Tibial nerve (tissue), 4 donors: ENCODE measurements around the gene DNAH3. TPM values are rescaled to one million over a fixed set of nuclear protein-coding genes. Genes with fewer than 3 reads are reported as not detected.
"Not testable (repeated sequence)": the region's sequence is repeated elsewhere in the genome, so short reads cannot be mapped to it uniquely, and the experiment has no call there.

Source experiments
- DNase-seq, 2 donors: peaks; one replicate each; pipeline ENCODE4 v3.0.0-alpha.2; 2019; ENCODE audit warnings: low spot score in 2 of 2
- H3K27ac ChIP-seq, 4 donors: fragments of 200-600 bp; sonication (generic) in 3 of 4; one replicate each; pipeline ENCODE4 v1.5.1; 2017 to 2019; ENCODE audit warnings: mild to moderate bottlenecking in 1 of 4
- H3K27me3 ChIP-seq, 2 donors: fragments of 200-600 bp; sonication (generic) in 1 of 2; one replicate each; pipeline versions ENCODE4 v1.5.1 to v1.6.0; 2017 to 2019
- H3K36me3 ChIP-seq, 3 donors: fragments of 200-600 bp; sonication (generic); one replicate each; pipeline ENCODE4 v1.5.1; 2018 to 2019
- H3K4me1 ChIP-seq, 4 donors: fragments of 200-600 bp; sonication (generic) in 3 of 4; one replicate each; pipeline ENCODE4 v1.5.1; 2017 to 2019
- H3K4me3 ChIP-seq, 4 donors: fragments of 200-600 bp; sonication (generic) in 3 of 4; one replicate each; pipeline ENCODE4 v1.5.1; 2017 to 2019; ENCODE audit warnings: mild to moderate bottlenecking in 1 of 4, moderate library complexity in 1 of 4
- H3K9me3 ChIP-seq, 4 donors: fragments of 200-600 bp; sonication (generic) in 3 of 4; one replicate each; pipeline ENCODE4 v1.5.1; 2017 to 2019
- CTCF ChIP-seq, 5 experiments: fragments of 200-600 bp in 3 of 5; fragments of 450-650 bp in 2 of 5; sonication (generic) in 3 of 5; IDR thresholded peaks; one replicate each; pipeline ENCODE4 v1.5.1; 2016 to 2019; ENCODE audit warnings: antibody characterized with exemption in 5 of 5, mild to moderate bottlenecking in 3 of 5, moderate library complexity in 2 of 5
- EP300 ChIP-seq, 2 donors: sonication (generic); formaldehyde crosslinking; IDR thresholded peaks; one replicate each; pipeline ENCODE4 v1.6.1; 2017; ENCODE audit warnings: antibody characterized with exemption in 2 of 2, mild to moderate bottlenecking in 1 of 2
- POLR2A ChIP-seq, 2 donors: fragments of 450-650 bp; IDR thresholded peaks; one replicate each; pipeline ENCODE4 v1.6.1; 2017; ENCODE audit warnings: antibody characterized with exemption in 2 of 2, mild to moderate bottlenecking in 2 of 2, moderate library complexity in 2 of 2
- WGBS, 2 donors: methylation state at CpG; one replicate each; pipeline ENCODE4 v1.1.5; 2018; 5-methylcytosine and 5-hydroxymethylcytosine counted together
- total RNA-seq, 4 donors: library from RNA; depleted of rRNA; stranded (reverse); fragments of >200 nt; gene quantifications; one replicate each; pipeline ENCODE4 v1.1.0, GENCODE V29; 2016

Gene DNAH3
- total RNA-seq, 4 donors from 2014 or later = not detected

- no peak overlapping the region for H3K4me3 ChIP-seq
- no peak overlapping the region for H3K27ac ChIP-seq
- TF ChIP-seq CTCF (IDR thresholded peaks at IDR 0.05) (no peak), EP300 (IDR thresholded peaks at IDR 0.05) (no peak), POLR2A (IDR thresholded peaks at IDR 0.05) (no peak)
- H3K9me3 ChIP-seq = no peaks in the 10 kb centered on the region
- no peaks in the 10 kb centered on the region for H3K4me1 ChIP-seq
- DNase-seq = no peak
- no peaks in the 10 kb centered on the region for H3K36me3 ChIP-seq
- H3K27me3 ChIP-seq = no peaks in the 10 kb centered on the region
- WGBS, 2 donors = 73 to 81% methylated on average over 4 of the region's 4 CpGs
Observed at GRCh38 chr16:21070564-21070963, 80.1 kb downstream of the DNAH3 start.

- Histone ChIP-seq H3K27me3 (no peaks in the 10 kb centered on the region), H3K9me3 (no peaks in the 10 kb centered on the region), H3K27ac (no peak overlapping the region), H3K36me3 (no peaks in the 10 kb centered on the region), H3K4me1 (no peaks in the 10 kb centered on the region), H3K4me3 (no peak overlapping the region)
- no peak for DNase-seq
- TF ChIP-seq POLR2A (IDR thresholded peaks at IDR 0.05) (no peak), CTCF (IDR thresholded peaks at IDR 0.05) (no peak), EP300 (IDR thresholded peaks at IDR 0.05) (no peak)
- 93 to 94% methylated on average over 6 of the region's 6 CpGs for WGBS, 2 donors
Observed at GRCh38 chr16:21069986-21070385, 80.7 kb downstream of the DNAH3 start.

- H3K9me3 ChIP-seq = peaks cover 0 to 6% (median 0%) of the 10 kb centered on the region in 4 donors
- 85 to 88% methylated on average over 1 of the region's 1 CpG for WGBS, 2 donors
- DNase-seq = no peak
- no peaks in the 10 kb centered on the region for H3K27me3 ChIP-seq
- no peak overlapping the region for H3K27ac ChIP-seq
- no peak overlapping the region for H3K4me3 ChIP-seq
- no peaks in the 10 kb centered on the region for H3K36me3 ChIP-seq
- TF ChIP-seq CTCF (IDR thresholded peaks at IDR 0.05) (no peak), POLR2A (IDR thresholded peaks at IDR 0.05) (no peak), EP300 (IDR thresholded peaks at IDR 0.05) (no peak)
- H3K4me1 ChIP-seq = no peaks in the 10 kb centered on the region
Observed at GRCh38 chr16:21064203-21064602, 86.4 kb downstream of the DNAH3 start.

GRCh38 chr16:21063314-21063713, 87.3 kb downstream of the DNAH3 start:
- H3K4me1 ChIP-seq, H3K27me3 ChIP-seq, H3K27ac ChIP-seq, DNase-seq, H3K36me3 ChIP-seq, H3K9me3 ChIP-seq, H3K4me3 ChIP-seq: not testable (repeated sequence)
- WGBS, 2 donors = 91 to 93% methylated on average over 6 of the region's 6 CpGs

GRCh38 chr16:21060027-21060510, 90.6 kb downstream of the DNAH3 start:
- H3K4me1 ChIP-seq = no peaks in the 10 kb centered on the region
- no peak for TF ChIP-seq CTCF (IDR thresholded peaks at IDR 0.05)
- TF ChIP-seq EP300 (IDR thresholded peaks at IDR 0.05) = no peak
- no peak for TF ChIP-seq POLR2A (IDR thresholded peaks at IDR 0.05)
- H3K9me3 ChIP-seq = peaks cover 0 to 6% (median 0%) of the 10 kb centered on the region in 4 donors
- H3K27me3 ChIP-seq = no peaks in the 10 kb centered on the region
- no peak overlapping the region for H3K4me3 ChIP-seq
- 49 to 58% methylated on average over 4 of the region's 4 CpGs for WGBS, 2 donors
- no peaks in the 10 kb centered on the region for H3K36me3 ChIP-seq
- no peak overlapping the region for H3K27ac ChIP-seq
- no peak for DNase-seq

GRCh38 chr16:21057875-21058274, 92.8 kb downstream of the DNAH3 start:
- Histone ChIP-seq H3K27me3 (no peaks in the 10 kb centered on the region), H3K9me3 (no peaks in the 10 kb centered on the region), H3K4me3 (no peak overlapping the region), H3K4me1 (no peaks in the 10 kb centered on the region), H3K36me3 (no peaks in the 10 kb centered on the region), H3K27ac (no peak overlapping the region)
- TF ChIP-seq CTCF (IDR thresholded peaks at IDR 0.05) (no peak), POLR2A (IDR thresholded peaks at IDR 0.05) (no peak), EP300 (IDR thresholded peaks at IDR 0.05) (no peak)
- DNase-seq = no peak
- 79 to 81% methylated on average over 7 of the region's 7 CpGs for WGBS, 2 donors
